Fibroblast of peridontal ligament (primary cell): ENCODE data around the gene NGB.
"Not testable (repeated sequence)": the region's sequence is repeated elsewhere in the genome, so short reads cannot be mapped to it uniquely, and the experiment has no call there.

Source experiments
- DNase-seq: peaks from one replicate; pipeline ENCODE4 v3.0.0-alpha.2; 2010; ENCODE audit errors: extremely low read depth

Gene NGB

GRCh38 chr14:77296155-77296554, 25.1 kb upstream of the NGB start:
- no peak for DNase-seq

- no peak for DNase-seq
Measured at GRCh38 chr14:77290705-77291104, 19.7 kb upstream of the NGB start.

- no peak for DNase-seq
Measured at GRCh38 chr14:77286576-77286975, 15.6 kb upstream of the NGB start.

GRCh38 chr14:77284466-77284865, 13.5 kb upstream of the NGB start:
- no peak for DNase-seq

GRCh38 chr14:77284066-77284465, 13.1 kb upstream of the NGB start:
- DNase-seq, result no peak

- DNase-seq, result no peak
Measured at GRCh38 chr14:77281852-77282410, 10.9 kb upstream of the NGB start.

GRCh38 chr14:77280921-77281320, 9.9 kb upstream of the NGB start:
- DNase-seq, result not testable (repeated sequence)

GRCh38 chr14:77279719-77280118, 8.7 kb upstream of the NGB start:
- DNase-seq, result no peak

GRCh38 chr14:77278461-77279230, 7.6 kb upstream of the NGB start:
- DNase-seq, result no peak

GRCh38 chr14:77276959-77277358, 6.0 kb upstream of the NGB start:
- no peak for DNase-seq

- DNase-seq, result no peak
Measured at GRCh38 chr14:77276295-77276935, 5.4 kb upstream of the NGB start.

GRCh38 chr14:77275601-77276017, 4.6 kb upstream of the NGB start:
- no peak for DNase-seq

GRCh38 chr14:77275041-77275580, 4.1 kb upstream of the NGB start:
- DNase-seq, result no peak

GRCh38 chr14:77273796-77274195, 2.8 kb upstream of the NGB start:
- no peak for DNase-seq

- DNase-seq, result no peak
Measured at GRCh38 chr14:77272261-77272660, 1.3 kb upstream of the NGB start.

GRCh38 chr14:77270361-77271112, 469 bp downstream of the NGB start:
- no peak for DNase-seq

GRCh38 chr14:77268989-77269600, 1.9 kb downstream of the NGB start:
- no peak for DNase-seq

GRCh38 chr14:77267937-77268699, 2.9 kb downstream of the NGB start:
- DNase-seq, result no peak

GRCh38 chr14:77266336-77266735, 4.7 kb downstream of the NGB start:
- no peak for DNase-seq

GRCh38 chr14:77265561-77266335, 5.3 kb downstream of the NGB start:
- DNase-seq, result no peak
